OCI-LY7 (cell line): ENCODE results near the gene UGT2B28. TPM values are rescaled to one million over a fixed set of nuclear protein-coding genes. Genes with fewer than 3 reads are reported as not detected.
A peak's percentile ranks its signal among the peaks of the same experiment; 100 is the strongest.
"Not testable (repeated sequence)": the region's sequence is repeated elsewhere in the genome, so short reads cannot be mapped to it uniquely, and the experiment has no call there.

Experiments
- BruUV-seq: library from RNA; stranded (reverse); fragments of 400-500 nt; replicated peaks from 2 replicates; lab custom pipeline; 2021; lab: Mats Ljungman, UMichigan
- CTCF ChIA-PET: fragments of 300-600 bp; sonication (Branson Sonifier 250); formaldehyde crosslinking; loops from one replicate; lab custom pipeline; 2022; ENCODE audit warnings: antibody characterized with exemption; ENCODE audit not compliant: unreplicated experiment; lab: Charles Lee
- POLR2A ChIA-PET: fragments of 300-600 bp; sonication (Branson Sonifier 250); formaldehyde crosslinking; loops from one replicate; lab custom pipeline; 2022; ENCODE audit warnings: antibody characterized with exemption; lab: Charles Lee
- DNase-seq: peaks from one replicate; pipeline ENCODE4 v3.0.0-alpha.2; 2015; ENCODE audit warnings: low spot score
- H2AFZ ChIP-seq: fragments of 200-600 bp; sonication (generic), shearing (Covaris generic); 2 replicates; pipeline ENCODE4 v1.6.1; 2014; ENCODE audit warnings: mild to moderate bottlenecking, antibody characterized with exemption, low read length, moderate library complexity
- H3K27ac ChIP-seq: fragments of 200-600 bp; sonication (generic); 2 replicates; pipeline ENCODE4 v1.5.1; 2014; ENCODE audit warnings: mixed run types, low read depth, mild to moderate bottlenecking, moderate library complexity, low read length, inconsistent platforms; ENCODE audit not compliant: poor library complexity, severe bottlenecking
- H3K36me3 ChIP-seq: fragments of 200-600 bp; sonication (generic); 2 replicates; pipeline ENCODE4 v1.6.1; 2014; ENCODE audit warnings: mild to moderate bottlenecking, antibody characterized with exemption, low read length, moderate library complexity, mixed read lengths; ENCODE audit not compliant: insufficient read depth
- H3K4me1 ChIP-seq: fragments of 200-600 bp; sonication (generic); 2 replicates; pipeline ENCODE4 v1.5.1; 2014; ENCODE audit warnings: mild to moderate bottlenecking, low read length; ENCODE audit not compliant: insufficient read depth, poor library complexity, severe bottlenecking
- H3K4me2 ChIP-seq: fragments of 200-600 bp; sonication (generic); 2 replicates; pipeline ENCODE4 v1.6.1; 2014; ENCODE audit warnings: mild to moderate bottlenecking, low read length
- H3K4me3 ChIP-seq: fragments of 200-600 bp; sonication (generic); 2 replicates; pipeline ENCODE4 v1.5.1; 2014; ENCODE audit warnings: mild to moderate bottlenecking, low read depth, low read length; ENCODE audit not compliant: poor library complexity, severe bottlenecking
- H3K79me2 ChIP-seq: fragments of 200-600 bp; sonication (generic); 2 replicates; pipeline ENCODE4 v1.6.1; 2016; ENCODE audit warnings: low read depth, mild to moderate bottlenecking, low read length, moderate library complexity, mixed read lengths; ENCODE audit not compliant: insufficient read depth
- H3K9me2 ChIP-seq: fragments of 200-600 bp; sonication (generic); 2 replicates; pipeline ENCODE4 v1.6.1; 2016; ENCODE audit warnings: mild to moderate bottlenecking, low read length, mixed read lengths; ENCODE audit not compliant: insufficient read depth
- H3K9me3 ChIP-seq: fragments of 200-600 bp; sonication (generic); 2 replicates; pipeline ENCODE4 v1.6.1; 2014; ENCODE audit warnings: mild to moderate bottlenecking, mixed run types, low read length, mixed read lengths
- H4K20me1 ChIP-seq: fragments of 200-600 bp; sonication (generic); 2 replicates; pipeline ENCODE4 v1.6.1; 2014; ENCODE audit warnings: mild to moderate bottlenecking, antibody characterized with exemption, low read length, moderate library complexity, mixed read lengths; ENCODE audit not compliant: insufficient read depth
- CTCF ChIP-seq: fragments of 200-600 bp; sonication (generic); conservative IDR thresholded peaks from 2 replicates; pipeline ENCODE4 v1.5.1; 2014; ENCODE audit warnings: mild to moderate bottlenecking, antibody characterized with exemption, low read length, moderate library complexity, mixed read lengths
- intact Hi-C: fragments of 100-400 bp; cut with micrococcal nuclease; formaldehyde crosslinking; loops from one replicate; pipeline ENCODE4 v1.10.0; 2022; ENCODE audit not compliant: unreplicated experiment
- total RNA-seq, 2 experiments: library from RNA; depleted of rRNA in 1 of 2; stranded (reverse); fragments of >200 nt in 1 of 2; shearing (Covaris generic) in 1 of 2; gene quantifications; 2 replicates each; pipeline ENCODE4 v1.2.3, GENCODE V29; 2014 to 2022

Gene UGT2B28
- total RNA-seq, 2 experiments from 2014 or later, result not detected

DNA sequence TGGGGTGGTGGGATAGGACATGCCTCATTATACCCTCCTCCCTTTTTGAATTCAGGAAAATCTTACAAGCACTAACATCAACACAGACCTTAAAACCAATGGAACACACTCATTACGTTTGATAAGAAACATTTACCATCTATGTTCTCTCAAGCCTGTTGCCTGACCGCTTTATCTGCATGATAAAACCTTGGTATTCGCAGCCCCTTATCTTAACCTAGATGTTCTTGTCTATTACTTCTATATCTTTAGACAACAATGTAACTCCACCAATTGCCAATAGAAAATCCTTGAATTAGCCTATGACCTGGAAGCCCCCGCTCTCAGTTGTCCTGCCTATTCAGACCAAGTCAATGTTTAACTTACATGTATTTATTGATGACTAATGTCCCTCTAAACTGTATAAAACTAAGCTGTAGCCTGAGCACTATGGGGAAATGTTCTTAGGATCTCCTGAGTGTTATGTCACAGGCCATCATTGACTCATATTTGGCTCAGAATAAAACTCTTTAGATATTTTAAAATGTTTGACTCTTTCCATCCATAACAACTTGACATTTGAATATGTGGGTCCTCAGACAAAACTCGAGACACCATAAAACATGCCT is 28.3 kb downstream of the UGT2B28 start:
- H3K27ac ChIP-seq, POLR2A ChIA-PET, BruUV-seq, H3K36me3 ChIP-seq, DNase-seq, H3K9me2 ChIP-seq, H3K4me1 ChIP-seq, H2AFZ ChIP-seq, CTCF ChIA-PET, H3K79me2 ChIP-seq, H3K4me3 ChIP-seq, H4K20me1 ChIP-seq, H3K9me3 ChIP-seq, H3K4me2 ChIP-seq: not testable (repeated sequence)
- intact Hi-C loops, result loop anchor here (5.0 kb wide), 1 partner anchor 66 kb away; no protein-coding TSS in a partner anchor

DNA sequence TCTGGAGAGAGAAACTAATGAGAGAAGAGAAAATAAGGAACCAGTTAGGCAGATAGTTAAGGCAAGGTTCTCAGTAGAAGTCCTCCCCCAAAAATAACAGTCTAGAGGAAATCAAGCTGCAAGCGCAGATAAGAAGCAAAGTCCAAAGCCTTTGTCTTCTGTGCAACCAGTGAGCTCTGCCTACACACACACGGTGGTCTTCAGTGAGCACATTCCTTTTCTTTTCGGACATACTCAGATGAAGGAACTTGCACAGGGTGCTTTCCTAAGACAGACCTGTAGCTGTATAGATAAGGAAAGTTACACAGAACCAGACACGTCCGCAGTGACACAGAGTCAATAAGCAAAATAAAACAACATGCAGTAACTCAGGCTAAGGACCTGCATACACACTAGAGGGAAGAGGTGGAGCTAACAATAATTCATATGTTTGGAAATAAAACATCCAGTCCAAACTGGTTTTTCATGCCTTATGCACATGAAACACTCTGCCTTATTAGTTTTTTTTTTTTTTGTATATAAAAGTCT is 29.3 kb downstream of the UGT2B28 start:
- H4K20me1 ChIP-seq, H2AFZ ChIP-seq, H3K36me3 ChIP-seq, H3K4me2 ChIP-seq, H3K4me1 ChIP-seq, CTCF ChIA-PET, H3K27ac ChIP-seq, H3K79me2 ChIP-seq, BruUV-seq, DNase-seq, H3K9me2 ChIP-seq, POLR2A ChIA-PET, H3K4me3 ChIP-seq, H3K9me3 ChIP-seq: not testable (repeated sequence)
- intact Hi-C loops, result loop anchor here (5.0 kb wide), 1 partner anchor 67 kb away; no protein-coding TSS in a partner anchor

- DNase-seq, H3K4me2 ChIP-seq, H2AFZ ChIP-seq, H3K4me1 ChIP-seq, H4K20me1 ChIP-seq, H3K36me3 ChIP-seq, H3K4me3 ChIP-seq, H3K27ac ChIP-seq, CTCF ChIA-PET, H3K9me2 ChIP-seq, BruUV-seq, POLR2A ChIA-PET, H3K9me3 ChIP-seq, intact Hi-C loops, H3K79me2 ChIP-seq: not testable (repeated sequence)
These were observed 30.0 kb downstream of the UGT2B28 start for GRCh38 chr4:69310262-69310661.

GRCh38 chr4:69317669-69318298 is 37.5 kb downstream of the UGT2B28 start:
- H3K36me3 ChIP-seq, H2AFZ ChIP-seq, H3K4me2 ChIP-seq, H3K9me2 ChIP-seq, H3K4me3 ChIP-seq, H3K9me3 ChIP-seq, H3K79me2 ChIP-seq, H3K4me1 ChIP-seq, CTCF ChIA-PET, H3K27ac ChIP-seq, H4K20me1 ChIP-seq, intact Hi-C loops, BruUV-seq: not testable (repeated sequence)
- peak; percentile 11 for DNase-seq
- peak; percentile 74 for TF ChIP-seq CTCF
- POLR2A ChIA-PET, result interaction anchor here (0.6 kb wide), 1 partner anchor 632 kb away, joined by 3 read pairs; no protein-coding TSS in a partner anchor
